Measurements from ENCODE around the gene PDCD6IP. TPM values are rescaled to one million over a fixed set of nuclear protein-coding genes. Genes with fewer than 3 reads are reported as not detected.

The PDCD6IP gene
- total and polyA plus RNA-seq, 2 donors (not counting 1 experiment from before 2014, with no cell fraction given), result 99.4 to 146 TPM

DNA sequence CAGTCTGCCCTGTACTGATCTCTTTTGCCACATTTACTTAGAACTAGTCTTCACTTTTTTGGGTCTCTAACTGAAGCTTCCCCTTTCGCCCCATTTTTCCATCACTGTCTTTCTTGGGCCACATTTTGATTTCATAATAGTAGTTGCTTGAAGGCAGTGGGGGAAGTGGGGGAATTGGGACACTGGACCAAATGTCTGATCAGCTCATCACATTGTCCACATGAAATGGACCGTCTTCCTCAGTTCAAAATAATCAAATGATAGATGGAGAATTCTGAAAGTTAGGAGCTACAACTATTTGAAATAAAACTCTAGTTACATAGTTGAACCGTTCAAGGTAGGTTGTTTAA, 747 bp downstream of the PDCD6IP start:
- Histone ChIP-seq H3K9me3 (ENCODE audit: control insufficient read depth, insufficient read depth, low read depth, low read length) (no peaks in the 10 kb centered on the region), H3K27ac (ENCODE audit: insufficient read depth, low read length) (peak overlapping the region; percentile 99), H2AFZ (ENCODE audit: low read length) (peak overlapping the region; percentile 54), H3K4me2 (ENCODE audit: extremely low read depth, insufficient read depth, low read length) (peak overlapping the region; percentile 86), H4K20me1 (ENCODE audit: control insufficient read depth, extremely low read depth, insufficient read depth, low read length) (no peaks in the 10 kb centered on the region), H3K79me2 (ENCODE audit: control insufficient read depth, insufficient read depth, low read length) (peaks cover 61% of the 10 kb centered on the region), H3K9ac (ENCODE audit: insufficient read depth, low read length) (peak overlapping the region; percentile 98), H3K4me1 (ENCODE audit: control insufficient read depth, extremely low read depth, insufficient read depth, low read length) (no peaks in the 10 kb centered on the region), H3K27me3 (ENCODE audit: control insufficient read depth, insufficient read depth, low read length) (no peaks in the 10 kb centered on the region), H3K36me3 (ENCODE audit: control insufficient read depth, insufficient read depth, low read length) (no peaks in the 10 kb centered on the region), H3K4me3 (replicated peaks in 1 of 4; ENCODE audit: control extremely low read depth in 1 of 4, insufficient read depth in 1 of 4, low read depth in 3 of 4, low read length in 4 of 4) (peak overlapping the region; percentile 89 to 98 (median 95))
- TF ChIP-seq, protein P1, sequence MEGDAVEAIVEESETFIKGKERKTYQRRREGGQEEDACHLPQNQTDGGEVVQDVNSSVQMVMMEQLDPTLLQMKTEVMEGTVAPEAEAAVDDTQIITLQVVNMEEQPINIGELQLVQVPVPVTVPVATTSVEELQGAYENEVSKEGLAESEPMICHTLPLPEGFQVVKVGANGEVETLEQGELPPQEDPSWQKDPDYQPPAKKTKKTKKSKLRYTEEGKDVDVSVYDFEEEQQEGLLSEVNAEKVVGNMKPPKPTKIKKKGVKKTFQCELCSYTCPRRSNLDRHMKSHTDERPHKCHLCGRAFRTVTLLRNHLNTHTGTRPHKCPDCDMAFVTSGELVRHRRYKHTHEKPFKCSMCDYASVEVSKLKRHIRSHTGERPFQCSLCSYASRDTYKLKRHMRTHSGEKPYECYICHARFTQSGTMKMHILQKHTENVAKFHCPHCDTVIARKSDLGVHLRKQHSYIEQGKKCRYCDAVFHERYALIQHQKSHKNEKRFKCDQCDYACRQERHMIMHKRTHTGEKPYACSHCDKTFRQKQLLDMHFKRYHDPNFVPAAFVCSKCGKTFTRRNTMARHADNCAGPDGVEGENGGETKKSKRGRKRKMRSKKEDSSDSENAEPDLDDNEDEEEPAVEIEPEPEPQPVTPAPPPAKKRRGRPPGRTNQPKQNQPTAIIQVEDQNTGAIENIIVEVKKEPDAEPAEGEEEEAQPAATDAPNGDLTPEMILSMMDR (conservative IDR thresholded peaks at IDR 0.05 in 1 of 2, IDR thresholded peaks at IDR 0.05 in 1 of 2; ENCODE audit: low read depth in 1 of 2, low read length in 2 of 2), result no peak
- TF ChIP-seq EZH2 (IDR thresholded peaks at IDR 0.05; ENCODE audit: low read length, missing control alignments), result no peak
- DNase-seq (ENCODE audit: low read depth in 2 of 2), result no peak

GRCh38 chr3:33803252-33803651, 4.8 kb downstream of the PDCD6IP start:
- H3K9me3 ChIP-seq (ENCODE audit: control insufficient read depth, insufficient read depth, low read depth, low read length), result no peaks in the 10 kb centered on the region
- H4K20me1 ChIP-seq (ENCODE audit: control insufficient read depth, extremely low read depth, insufficient read depth, low read length), result no peaks in the 10 kb centered on the region
- no peaks in the 10 kb centered on the region for H3K36me3 ChIP-seq (ENCODE audit: control insufficient read depth, insufficient read depth, low read length)
- peaks cover 86% of the 10 kb centered on the region for H3K79me2 ChIP-seq (ENCODE audit: control insufficient read depth, insufficient read depth, low read length)
- H3K9ac ChIP-seq (ENCODE audit: insufficient read depth, low read length), result no peak overlapping the region
- H3K4me2 ChIP-seq (ENCODE audit: extremely low read depth, insufficient read depth, low read length), result no peak overlapping the region
- no peaks in the 10 kb centered on the region for H3K4me1 ChIP-seq (ENCODE audit: control insufficient read depth, extremely low read depth, insufficient read depth, low read length)
- H3K27me3 ChIP-seq (ENCODE audit: control insufficient read depth, insufficient read depth, low read length), result no peaks in the 10 kb centered on the region
- no peak overlapping the region for H3K27ac ChIP-seq (ENCODE audit: insufficient read depth, low read length)
- TF ChIP-seq, protein P1 (conservative IDR thresholded peaks at IDR 0.05 in 1 of 2, IDR thresholded peaks at IDR 0.05 in 1 of 2; ENCODE audit: low read depth in 1 of 2, low read length in 2 of 2), result no peak
- TF ChIP-seq EZH2 (IDR thresholded peaks at IDR 0.05; ENCODE audit: low read length, missing control alignments), result no peak
- no peak overlapping the region for H3K4me3 ChIP-seq (replicated peaks in 1 of 4; ENCODE audit: control extremely low read depth in 1 of 4, insufficient read depth in 1 of 4, low read depth in 3 of 4, low read length in 4 of 4)
- no peak overlapping the region for H2AFZ ChIP-seq (ENCODE audit: low read length)
- no peak for DNase-seq (ENCODE audit: low read depth in 2 of 2)

DNA sequence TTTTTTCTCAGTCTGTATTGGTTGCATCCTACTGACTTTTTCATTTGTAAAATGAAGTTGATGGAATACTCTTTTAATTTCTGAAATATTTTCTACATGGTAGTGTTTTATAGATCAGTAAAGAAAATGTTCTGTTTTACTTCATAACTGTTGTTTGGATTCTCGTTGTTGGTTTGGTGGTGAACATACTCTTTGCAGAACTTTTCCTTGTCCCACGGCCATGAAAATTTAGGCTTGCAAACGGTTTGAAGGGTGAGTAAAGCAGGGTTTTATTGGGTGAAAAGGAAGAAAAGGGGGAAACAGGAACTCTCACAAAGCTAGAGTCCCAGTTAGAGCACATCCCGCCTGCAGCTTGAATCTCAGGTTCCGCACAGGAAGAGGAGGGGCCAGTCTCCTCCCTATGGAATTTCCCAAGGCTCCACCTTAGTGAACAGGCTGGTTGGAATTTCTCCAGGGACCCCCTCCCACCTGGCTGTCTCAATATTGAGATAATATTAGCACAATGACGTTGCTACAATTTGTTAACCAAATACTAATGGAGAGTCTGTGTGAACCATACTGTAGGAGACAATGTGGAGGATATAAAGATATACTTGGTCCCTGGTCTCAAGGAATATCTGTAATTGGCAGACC, 5.6 kb downstream of the PDCD6IP start:
- H3K79me2 ChIP-seq (ENCODE audit: control insufficient read depth, insufficient read depth, low read length), result peaks cover 92% of the 10 kb centered on the region
- no peak overlapping the region for H3K4me2 ChIP-seq (ENCODE audit: extremely low read depth, insufficient read depth, low read length)
- no peaks in the 10 kb centered on the region for H3K27me3 ChIP-seq (ENCODE audit: control insufficient read depth, insufficient read depth, low read length)
- H3K4me3 ChIP-seq (replicated peaks in 1 of 4; ENCODE audit: control extremely low read depth in 1 of 4, insufficient read depth in 1 of 4, low read depth in 3 of 4, low read length in 4 of 4), result no peak overlapping the region
- TF ChIP-seq EZH2 (IDR thresholded peaks at IDR 0.05; ENCODE audit: low read length, missing control alignments), result no peak
- TF ChIP-seq, protein P1 (conservative IDR thresholded peaks at IDR 0.05 in 1 of 2, IDR thresholded peaks at IDR 0.05 in 1 of 2; ENCODE audit: low read depth in 1 of 2, low read length in 2 of 2), result no peak
- DNase-seq (ENCODE audit: low read depth in 2 of 2), result no peak
- H3K9ac ChIP-seq (ENCODE audit: insufficient read depth, low read length), result no peak overlapping the region
- no peak overlapping the region for H3K27ac ChIP-seq (ENCODE audit: insufficient read depth, low read length)
- H3K4me1 ChIP-seq (ENCODE audit: control insufficient read depth, extremely low read depth, insufficient read depth, low read length), result no peaks in the 10 kb centered on the region
- H2AFZ ChIP-seq (ENCODE audit: low read length), result no peak overlapping the region
- H3K36me3 ChIP-seq (ENCODE audit: control insufficient read depth, insufficient read depth, low read length), result no peaks in the 10 kb centered on the region
- no peaks in the 10 kb centered on the region for H3K9me3 ChIP-seq (ENCODE audit: control insufficient read depth, insufficient read depth, low read depth, low read length)
- H4K20me1 ChIP-seq (ENCODE audit: control insufficient read depth, extremely low read depth, insufficient read depth, low read length), result no peaks in the 10 kb centered on the region
